Peyer's patch (tissue), 4 donors: Measurements from ENCODE around the gene SLAIN2.

Experiments
- POLR2A ChIP-seq, 2 donors: fragments of 450-650 bp; IDR thresholded peaks; one replicate each; pipeline ENCODE4 v1.5.1; 2017; ENCODE audit warnings: antibody characterized with exemption in 2 of 2, mild to moderate bottlenecking in 2 of 2, moderate library complexity in 2 of 2
- TF ChIP-seq, protein P1 (sequence below), 6 experiments: fragments of 450-650 bp in 4 of 6; fragments of 200-600 bp in 2 of 6; sonication (generic) in 1 of 6; IDR thresholded peaks; one replicate each; pipeline ENCODE4 v1.5.1; 2017 to 2019; ENCODE audit warnings: antibody characterized with exemption in 6 of 6, mild to moderate bottlenecking in 3 of 6, moderate library complexity in 1 of 6

GRCh38 chr4:48337731-48338130 lies 3.6 kb upstream of the SLAIN2 start:
- TF ChIP-seq, protein P1, sequence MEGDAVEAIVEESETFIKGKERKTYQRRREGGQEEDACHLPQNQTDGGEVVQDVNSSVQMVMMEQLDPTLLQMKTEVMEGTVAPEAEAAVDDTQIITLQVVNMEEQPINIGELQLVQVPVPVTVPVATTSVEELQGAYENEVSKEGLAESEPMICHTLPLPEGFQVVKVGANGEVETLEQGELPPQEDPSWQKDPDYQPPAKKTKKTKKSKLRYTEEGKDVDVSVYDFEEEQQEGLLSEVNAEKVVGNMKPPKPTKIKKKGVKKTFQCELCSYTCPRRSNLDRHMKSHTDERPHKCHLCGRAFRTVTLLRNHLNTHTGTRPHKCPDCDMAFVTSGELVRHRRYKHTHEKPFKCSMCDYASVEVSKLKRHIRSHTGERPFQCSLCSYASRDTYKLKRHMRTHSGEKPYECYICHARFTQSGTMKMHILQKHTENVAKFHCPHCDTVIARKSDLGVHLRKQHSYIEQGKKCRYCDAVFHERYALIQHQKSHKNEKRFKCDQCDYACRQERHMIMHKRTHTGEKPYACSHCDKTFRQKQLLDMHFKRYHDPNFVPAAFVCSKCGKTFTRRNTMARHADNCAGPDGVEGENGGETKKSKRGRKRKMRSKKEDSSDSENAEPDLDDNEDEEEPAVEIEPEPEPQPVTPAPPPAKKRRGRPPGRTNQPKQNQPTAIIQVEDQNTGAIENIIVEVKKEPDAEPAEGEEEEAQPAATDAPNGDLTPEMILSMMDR (IDR thresholded peaks at IDR 0.05) = no peak
- no peak for TF ChIP-seq POLR2A (IDR thresholded peaks at IDR 0.05)
